Kidney (tissue), 14 donors: ENCODE measurements around the gene MREG. TPM values are rescaled to one million over a fixed set of nuclear protein-coding genes. Genes with fewer than 3 reads are reported as not detected.

Experiments used
- DNase-seq, 5 donors: peaks; one replicate each; pipeline ENCODE4 v3.0.0-alpha.2; 2013 to 2020
- FAIRE-seq: peaks from 2 replicates; lab custom pipeline; 2012; peaks lifted over from hg19 to GRCh38; lab: Jason Lieb, UNC
- H3K27ac ChIP-seq, 2 donors: one replicate each; pipeline ENCODE4 v1.7.0; 2013; ENCODE audit warnings: low read depth in 2 of 2, low read length in 2 of 2, inconsistent platforms in 1 of 2
- H3K27me3 ChIP-seq: one replicate; pipeline ENCODE4 v1.7.1; 2013; ENCODE audit warnings: low read length, inconsistent platforms; ENCODE audit not compliant: control insufficient read depth, insufficient read depth
- H3K36me3 ChIP-seq, 3 donors: one replicate each; pipeline versions ENCODE4 v1.7.0 to v1.7.1; 2013; ENCODE audit warnings: low read length in 3 of 3, control low read depth in 1 of 3, inconsistent platforms in 1 of 3; ENCODE audit not compliant: insufficient read depth in 3 of 3, control insufficient read depth in 2 of 3
- H3K4me1 ChIP-seq, 3 donors: one replicate each; pipeline versions ENCODE4 v1.7.0 to v1.7.1; 2013; ENCODE audit warnings: low read length in 3 of 3, inconsistent platforms in 1 of 3, low read depth in 1 of 3; ENCODE audit not compliant: control insufficient read depth in 2 of 3, insufficient read depth in 2 of 3
- H3K4me3 ChIP-seq, 3 donors: one replicate each; pipeline versions ENCODE4 v1.7.0 to v1.8.1; 2013; ENCODE audit warnings: low read length in 3 of 3, control low read depth in 1 of 3, inconsistent platforms in 1 of 3
- H3K9ac ChIP-seq, 3 donors: one replicate each; pipeline versions ENCODE4 v1.7.0 to v1.7.1; 2013; ENCODE audit warnings: low read length in 3 of 3, control low read depth in 1 of 3, inconsistent platforms in 1 of 3
- H3K9me3 ChIP-seq, 3 donors: one replicate each; pipeline versions ENCODE4 v1.7.0 to v1.7.1; 2013; ENCODE audit warnings: low read length in 3 of 3, control low read depth in 1 of 3, inconsistent platforms in 1 of 3; ENCODE audit not compliant: control insufficient read depth in 2 of 3, insufficient read depth in 1 of 3
- intact Hi-C: fragments of 100-400 bp; cut with DNase I; formaldehyde crosslinking; loops from one replicate; pipeline ENCODE4 v1.11.1; 2022
- polyA plus RNA-seq: library from polyadenylated mRNA; stranded (reverse); fragments of 350-450 nt; fragmentation: Illumina TruSeq; extraction: RNeasy Lipid Tissue Mini Kit (QIAGEN cat#74804); gene quantifications from one replicate; pipeline ENCODE4 v1.2.3, GENCODE V29; 2014; ENCODE audit warnings: low read depth, low replicate concordance; ENCODE audit not compliant: insufficient read depth
- total RNA-seq: library from RNA; stranded (reverse); fragmentation: NEBNext Ultra II Directional; extraction: Animal tissue kit (Norgen Biotek cat#: 25700); gene quantifications from one replicate; pipeline ENCODE4 v1.2.1, GENCODE V29; 2021
- TF ChIP-seq, protein P1 (sequence below): IDR thresholded peaks from 3 replicates; pipeline ENCODE4 v1.5.1; 2012; ENCODE audit warnings: mild to moderate bottlenecking, moderate library complexity, borderline replicate concordance; ENCODE audit not compliant: insufficient read depth; ENCODE audit errors: extremely low read depth
- donor health status: control.
- donor health status: control.
- donor health status: control.
- donor health status: control.
- donor health status: control.
- donor health status: DM: yes; HTN: yes; CAD: no.
- donor health status: Normal renal cell carcinoma (clear cell type).

The MREG gene
- total and polyA plus RNA-seq, 2 donors from 2014 or later: 3.6 to 16.7 TPM

DNA sequence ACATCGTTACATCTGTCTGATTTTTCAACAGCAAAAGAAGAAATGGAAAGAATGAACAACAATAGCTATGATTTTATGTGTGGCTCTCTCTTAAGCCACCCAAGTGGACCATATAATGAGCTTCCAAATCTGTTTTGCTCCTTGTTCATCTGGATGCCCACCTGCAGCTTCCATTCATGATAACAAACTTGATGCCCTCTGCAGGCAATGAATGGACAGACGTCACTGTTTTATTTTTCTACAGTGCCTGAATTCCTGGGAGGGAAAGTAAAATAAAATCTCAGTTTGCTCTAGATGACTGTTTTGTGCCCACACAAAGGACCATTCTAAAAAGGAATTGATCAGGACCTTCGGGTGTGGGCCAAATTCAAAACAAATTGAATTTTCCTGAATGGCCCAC is 5.0 kb downstream of the MREG start:
- H3K4me3 ChIP-seq: no peak overlapping the region
- intact Hi-C loops: no loop called here
- no peak overlapping the region for H3K9ac ChIP-seq
- H3K36me3 ChIP-seq: no peaks in the 10 kb centered on the region
- no peaks in the 10 kb centered on the region for H3K27me3 ChIP-seq
- peaks cover 3 to 6% (median 3%) of the 10 kb centered on the region in 3 donors for H3K4me1 ChIP-seq
- H3K9me3 ChIP-seq: no peaks in the 10 kb centered on the region
- TF ChIP-seq, protein P1, sequence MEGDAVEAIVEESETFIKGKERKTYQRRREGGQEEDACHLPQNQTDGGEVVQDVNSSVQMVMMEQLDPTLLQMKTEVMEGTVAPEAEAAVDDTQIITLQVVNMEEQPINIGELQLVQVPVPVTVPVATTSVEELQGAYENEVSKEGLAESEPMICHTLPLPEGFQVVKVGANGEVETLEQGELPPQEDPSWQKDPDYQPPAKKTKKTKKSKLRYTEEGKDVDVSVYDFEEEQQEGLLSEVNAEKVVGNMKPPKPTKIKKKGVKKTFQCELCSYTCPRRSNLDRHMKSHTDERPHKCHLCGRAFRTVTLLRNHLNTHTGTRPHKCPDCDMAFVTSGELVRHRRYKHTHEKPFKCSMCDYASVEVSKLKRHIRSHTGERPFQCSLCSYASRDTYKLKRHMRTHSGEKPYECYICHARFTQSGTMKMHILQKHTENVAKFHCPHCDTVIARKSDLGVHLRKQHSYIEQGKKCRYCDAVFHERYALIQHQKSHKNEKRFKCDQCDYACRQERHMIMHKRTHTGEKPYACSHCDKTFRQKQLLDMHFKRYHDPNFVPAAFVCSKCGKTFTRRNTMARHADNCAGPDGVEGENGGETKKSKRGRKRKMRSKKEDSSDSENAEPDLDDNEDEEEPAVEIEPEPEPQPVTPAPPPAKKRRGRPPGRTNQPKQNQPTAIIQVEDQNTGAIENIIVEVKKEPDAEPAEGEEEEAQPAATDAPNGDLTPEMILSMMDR: no peak
- FAIRE-seq (no peak), DNase-seq (no peak)
- no peak overlapping the region for H3K27ac ChIP-seq

DNA sequence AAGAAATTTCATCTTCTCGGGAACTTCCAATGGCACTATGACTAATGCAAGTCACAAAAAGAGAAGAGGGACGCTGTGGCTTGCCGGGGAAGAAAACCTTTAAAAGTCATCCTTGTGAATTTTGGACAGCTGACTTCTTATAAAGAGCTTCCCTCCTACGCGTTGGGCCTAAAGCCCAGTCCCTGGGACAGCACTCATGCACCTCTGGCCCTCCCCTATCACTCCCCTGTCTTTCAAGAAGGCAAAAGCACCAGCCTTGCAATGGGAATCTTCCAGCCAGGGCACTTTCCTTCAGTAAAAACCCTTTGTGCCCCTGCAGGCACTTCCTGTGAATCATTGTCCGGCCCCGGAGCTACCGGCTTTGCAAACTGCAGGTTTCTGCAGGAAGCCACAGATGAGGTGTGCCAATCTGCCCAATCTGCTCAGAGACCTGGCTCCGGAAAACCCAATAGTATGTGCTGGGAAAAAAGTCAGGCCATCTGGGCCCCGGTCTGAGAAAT is 7.1 kb downstream of the MREG start:
- no peak for FAIRE-seq
- no peak overlapping the region for H3K27ac ChIP-seq
- peak in 4 of 5 donors; percentile 31 to 66 (median 34) for DNase-seq

DNA sequence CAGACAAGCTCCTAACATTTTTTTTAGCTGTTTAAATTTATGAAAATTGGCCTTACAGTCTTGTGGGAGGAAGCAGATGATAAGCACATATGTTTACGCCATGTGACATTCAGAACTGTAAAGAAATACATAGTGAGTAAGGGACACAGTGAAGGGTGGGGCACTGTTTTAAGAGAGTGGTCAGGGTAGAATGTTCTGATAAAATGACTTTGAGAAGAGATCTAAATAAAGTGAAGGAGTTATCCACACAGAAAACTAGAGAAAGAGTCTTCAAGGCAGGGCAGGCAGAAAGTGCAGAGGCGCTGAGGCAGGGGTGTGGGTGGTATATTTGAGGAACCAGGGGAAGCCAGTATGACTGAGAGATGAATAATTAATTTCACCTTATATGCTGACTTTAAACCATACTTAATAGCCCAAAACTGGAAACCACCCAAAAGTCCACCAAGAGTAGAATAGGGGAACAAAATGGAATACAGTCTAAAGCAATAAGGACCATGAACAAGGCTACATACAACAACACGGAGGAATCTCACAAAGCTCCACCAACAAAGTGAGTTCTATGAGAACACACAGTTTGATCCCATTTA is 8.6 kb downstream of the MREG start:
- intact Hi-C loops: no loop called here
- H3K27ac ChIP-seq: no peak overlapping the region
- H3K36me3 ChIP-seq: peaks cover 0 to 4% (median 0%) of the 10 kb centered on the region in 3 donors
- H3K4me3 ChIP-seq: no peak overlapping the region
- TF ChIP-seq, protein P1: no peak
- H3K27me3 ChIP-seq: no peaks in the 10 kb centered on the region
- no peak for DNase-seq
- H3K9me3 ChIP-seq: no peaks in the 10 kb centered on the region
- FAIRE-seq: no peak
- no peak overlapping the region for H3K9ac ChIP-seq
- peaks cover 0 to 6% (median 0%) of the 10 kb centered on the region in 3 donors for H3K4me1 ChIP-seq

More for the DNA sequence above, 7.1 kb downstream of the MREG start:
- intact Hi-C loops: no loop called here
- no peak overlapping the region for H3K4me3 ChIP-seq
- H3K9ac ChIP-seq: no peak overlapping the region
- no peaks in the 10 kb centered on the region for H3K9me3 ChIP-seq
- H3K27me3 ChIP-seq: no peaks in the 10 kb centered on the region
- TF ChIP-seq, protein P1: no peak
- peaks cover 0 to 6% (median 0%) of the 10 kb centered on the region in 3 donors for H3K4me1 ChIP-seq
- H3K36me3 ChIP-seq: no peaks in the 10 kb centered on the region
